Astrocyte of the cerebellum (primary cell): Measurements from ENCODE around the gene PCSK6.
A peak's percentile ranks its signal among the peaks of the same experiment; 100 is the strongest.

Experiments used
- DNase-seq: peaks from one replicate; pipeline ENCODE4 v3.0.0-alpha.2; 2011; ENCODE audit warnings: low read depth
- H3K4me3 ChIP-seq: 2 replicates; pipeline ENCODE4 v1.5.1; 2011; ENCODE audit warnings: mild to moderate bottlenecking, low read depth, low read length, moderate library complexity
- CTCF ChIP-seq: IDR thresholded peaks from 2 replicates; pipeline ENCODE4 v1.5.1; 2012; ENCODE audit warnings: low read length, low read depth, moderate library complexity, mild to moderate bottlenecking; ENCODE audit errors: missing control alignments
- in situ Hi-C: cut with HindIII; loops from 2 replicates; pipeline ENCODE4 v1.10.0; 2017; ENCODE audit warnings: low sequenced_read_pairs

Gene PCSK6

GRCh38 chr15:101266034-101266433 is 223.5 kb downstream of the PCSK6 start:
- no peak overlapping the region for H3K4me3 ChIP-seq
- TF ChIP-seq CTCF = no peak
- in situ Hi-C loops = no loop called here
- no peak for DNase-seq

- no peak for DNase-seq
- in situ Hi-C loops = no loop called here
- TF ChIP-seq CTCF = no peak
Observed at GRCh38 chr15:101264911-101265641, 224.4 kb downstream of the PCSK6 start.

GRCh38 chr15:101264011-101264410 is 225.5 kb downstream of the PCSK6 start:
- DNase-seq = no peak
- in situ Hi-C loops = no loop called here
- H3K4me3 ChIP-seq = no peak overlapping the region
- no peak for TF ChIP-seq CTCF

More at GRCh38 chr15:101264911-101265641, 224.4 kb downstream of the PCSK6 start:
- H3K4me3 ChIP-seq = no peak overlapping the region

GRCh38 chr15:101262551-101262950 is 227.0 kb downstream of the PCSK6 start:
- in situ Hi-C loops = no loop called here
- no peak for DNase-seq
- no peak for TF ChIP-seq CTCF
- no peak overlapping the region for H3K4me3 ChIP-seq

- H3K4me3 ChIP-seq = no peak overlapping the region
- TF ChIP-seq CTCF = peak; percentile 78
- peak; percentile 66 for DNase-seq
- in situ Hi-C loops = no loop called here
Observed at GRCh38 chr15:101258238-101259144, 231.0 kb downstream of the PCSK6 start.

- no peak for DNase-seq
- peak; percentile 46 for TF ChIP-seq CTCF
- H3K4me3 ChIP-seq = no peak overlapping the region
- in situ Hi-C loops = no loop called here
Observed at GRCh38 chr15:101256757-101257156, 232.8 kb downstream of the PCSK6 start.
